ENCODE results near the gene VWA2. TPM values are rescaled to one million over a fixed set of nuclear protein-coding genes. Genes with fewer than 3 reads are reported as not detected.

VWA2 gene
- total RNA-seq, 4 donors from 2014 or later, result 2.9 to 5.7 (median 4.9) TPM

GRCh38 chr10:114315566-114316420 lies 76.7 kb downstream of the VWA2 start:
- Histone ChIP-seq H3K4me1 (peaks cover 0 to 24% (median 7%) of the 10 kb centered on the region in 3 donors), H3K36me3 (peaks cover 0 to 42% (median 0%) of the 10 kb centered on the region in 3 donors), H3K9me3 (no peaks in the 10 kb centered on the region), H3K27ac (no peak overlapping the region), H3K27me3 (no peaks in the 10 kb centered on the region), H3K4me3 (no peak overlapping the region)
- 83 to 97% methylated on average over 1 to 5 of the region's 22 CpGs for WGBS, 2 donors
- TF ChIP-seq POLR2A (IDR thresholded peaks at IDR 0.05), result no peak
- TF ChIP-seq, protein P1, sequence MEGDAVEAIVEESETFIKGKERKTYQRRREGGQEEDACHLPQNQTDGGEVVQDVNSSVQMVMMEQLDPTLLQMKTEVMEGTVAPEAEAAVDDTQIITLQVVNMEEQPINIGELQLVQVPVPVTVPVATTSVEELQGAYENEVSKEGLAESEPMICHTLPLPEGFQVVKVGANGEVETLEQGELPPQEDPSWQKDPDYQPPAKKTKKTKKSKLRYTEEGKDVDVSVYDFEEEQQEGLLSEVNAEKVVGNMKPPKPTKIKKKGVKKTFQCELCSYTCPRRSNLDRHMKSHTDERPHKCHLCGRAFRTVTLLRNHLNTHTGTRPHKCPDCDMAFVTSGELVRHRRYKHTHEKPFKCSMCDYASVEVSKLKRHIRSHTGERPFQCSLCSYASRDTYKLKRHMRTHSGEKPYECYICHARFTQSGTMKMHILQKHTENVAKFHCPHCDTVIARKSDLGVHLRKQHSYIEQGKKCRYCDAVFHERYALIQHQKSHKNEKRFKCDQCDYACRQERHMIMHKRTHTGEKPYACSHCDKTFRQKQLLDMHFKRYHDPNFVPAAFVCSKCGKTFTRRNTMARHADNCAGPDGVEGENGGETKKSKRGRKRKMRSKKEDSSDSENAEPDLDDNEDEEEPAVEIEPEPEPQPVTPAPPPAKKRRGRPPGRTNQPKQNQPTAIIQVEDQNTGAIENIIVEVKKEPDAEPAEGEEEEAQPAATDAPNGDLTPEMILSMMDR (IDR thresholded peaks at IDR 0.05), result no peak
- DNase-seq, result no peak
- intact Hi-C loops (cut with DNase I), result loop anchor here (10.0 kb wide), 1 partner anchor 229 kb away; no protein-coding TSS in a partner anchor

DNA sequence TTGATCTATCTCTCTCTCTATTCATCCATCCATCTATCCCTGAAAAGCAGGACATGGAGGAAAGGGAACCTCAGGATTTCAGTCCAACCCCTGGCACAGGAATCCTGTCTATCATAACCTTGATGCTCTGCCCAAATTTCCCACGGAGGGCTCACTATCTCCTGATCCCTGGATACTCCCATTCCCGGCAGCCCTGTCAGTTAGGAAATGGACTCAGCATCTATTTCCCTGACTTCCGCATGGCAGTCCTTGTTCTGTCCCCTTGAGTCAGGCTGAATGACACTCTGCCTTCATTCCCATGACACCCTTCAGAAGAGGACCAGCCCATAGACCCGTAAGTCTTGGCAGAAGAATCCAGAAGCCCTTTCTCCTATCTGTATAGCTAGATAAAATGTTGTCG lies 77.7 kb downstream of the VWA2 start:
- intact Hi-C loops (cut with DNase I), result loop anchor here (10.0 kb wide), 1 partner anchor 228 kb away; no protein-coding TSS in a partner anchor
- Histone ChIP-seq H3K4me3 (no peak overlapping the region), H3K9me3 (no peaks in the 10 kb centered on the region), H3K4me1 (peaks cover 3 to 33% (median 11%) of the 10 kb centered on the region in 3 donors), H3K27me3 (no peaks in the 10 kb centered on the region), H3K36me3 (peaks cover 0 to 32% (median 0%) of the 10 kb centered on the region in 3 donors), H3K27ac (no peak overlapping the region)
- DNase-seq, result no peak
- TF ChIP-seq, protein P1 (IDR thresholded peaks at IDR 0.05), result no peak
- TF ChIP-seq POLR2A (IDR thresholded peaks at IDR 0.05), result no peak
- 75 to 82% methylated on average over 5 of the region's 5 CpGs for WGBS, 2 donors

- 82 to 83% methylated on average over 12 to 17 of the region's 18 CpGs for WGBS, 2 donors
- peaks cover 6 to 37% (median 11%) of the 10 kb centered on the region in 3 donors for H3K4me1 ChIP-seq
- intact Hi-C loops (cut with DNase I), result loop anchor here (10.0 kb wide), 1 partner anchor 225 kb away; no protein-coding TSS in a partner anchor
- peak overlapping the region; percentile 67 to 84 (median 78) for H3K27ac ChIP-seq
- TF ChIP-seq, protein P1 (IDR thresholded peaks at IDR 0.05), result no peak
- no peak for TF ChIP-seq POLR2A (IDR thresholded peaks at IDR 0.05)
- H3K36me3 ChIP-seq, result peaks cover 0 to 20% (median 0%) of the 10 kb centered on the region in 3 donors
- no peak overlapping the region for H3K4me3 ChIP-seq
- no peaks in the 10 kb centered on the region for H3K27me3 ChIP-seq
- H3K9me3 ChIP-seq, result no peaks in the 10 kb centered on the region
- DNase-seq, result no peak
Observed at GRCh38 chr10:114319406-114320248, 80.6 kb downstream of the VWA2 start.

DNA sequence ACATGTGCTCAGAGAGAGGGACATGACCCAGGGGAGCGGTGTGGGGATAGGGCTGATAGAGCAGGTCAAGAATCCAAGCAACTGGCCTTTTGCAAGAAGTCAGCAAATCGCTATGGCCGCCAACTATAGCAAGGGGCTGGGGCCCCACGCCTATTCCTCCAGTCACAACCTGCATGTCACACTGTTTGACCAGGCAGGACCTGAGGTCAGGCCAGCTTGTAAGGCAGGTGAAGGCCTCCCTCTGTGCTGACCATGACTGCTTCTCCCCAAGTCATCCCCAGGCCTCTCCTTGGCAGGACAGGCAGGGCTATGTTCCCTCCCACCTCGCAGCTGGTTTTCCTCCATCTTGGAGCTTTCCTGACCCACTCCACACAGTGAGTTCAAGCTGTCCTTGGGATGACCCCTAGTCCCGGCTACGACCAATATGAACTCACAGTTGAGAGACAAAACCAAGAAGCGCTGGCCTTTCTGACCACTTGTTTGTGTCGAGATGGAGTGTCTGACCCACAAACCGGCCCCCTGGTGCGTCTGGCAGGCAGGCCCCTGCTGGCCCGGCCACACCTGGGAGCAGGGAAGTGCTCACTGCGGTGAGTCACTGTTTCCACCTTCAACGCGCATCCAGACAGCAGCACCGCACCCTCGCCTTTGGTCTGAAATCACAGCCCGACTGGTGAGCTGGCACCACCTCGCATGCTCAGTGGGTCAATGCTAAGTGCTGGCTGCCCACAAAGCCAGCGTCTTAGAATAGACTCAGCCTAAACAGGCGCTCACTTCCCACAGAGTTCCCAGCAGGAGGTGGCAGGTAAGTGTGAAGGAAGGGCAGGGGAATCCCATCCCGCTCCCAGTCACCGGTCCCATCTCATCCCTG lies 81.4 kb downstream of the VWA2 start:
- no peak for TF ChIP-seq POLR2A (IDR thresholded peaks at IDR 0.05)
- TF ChIP-seq, protein P1 (IDR thresholded peaks at IDR 0.05), result no peak
- intact Hi-C loops (cut with DNase I), result no loop called here
- DNase-seq, result no peak
- Histone ChIP-seq H3K9me3 (no peaks in the 10 kb centered on the region), H3K36me3 (peaks cover 0 to 23% (median 0%) of the 10 kb centered on the region in 3 donors), H3K27me3 (no peaks in the 10 kb centered on the region), H3K4me1 (peaks cover 6 to 35% (median 11%) of the 10 kb centered on the region in 3 donors), H3K4me3 (peak overlapping the region in 1 of 4 donors; percentile 1), H3K27ac (peak overlapping the region; percentile 67 to 84 (median 78))
- WGBS, 2 donors, result 41 to 55% methylated on average over 8 to 12 of the region's 23 CpGs

All from esophagus squamous epithelium (tissue), 5 donors.